ENCODE results near the gene HNF4A.
"Not testable (repeated sequence)": the region's sequence is repeated elsewhere in the genome, so short reads cannot be mapped to it uniquely, and the experiment has no call there.

HNF4A gene

GRCh38 chr20:44355498-44356352 lies at the start of gene HNF4A:
Gene HNF4A, plus strand, starts transcription at chr20:44355699. Its CDS starts 106 bp downstream, at chr20:44355805.
- Histone ChIP-seq H3K36me3 (ENCODE audit: insufficient read depth, low read length) (no peaks in the 10 kb centered on the region), H2AFZ (ENCODE audit: low read length, unreplicated experiment) (no peak within 1 kb of the TSS), H3K27me3 (ENCODE audit: insufficient read depth, low read length) (peaks cover 47% of the 10 kb centered on the region), H3K79me2 (ENCODE audit: control insufficient read depth, insufficient read depth, low read length, unreplicated experiment) (no peaks in the 10 kb centered on the region), H3K4me1 (ENCODE audit: control insufficient read depth, insufficient read depth, low read length, unreplicated experiment) (no peaks in the 10 kb centered on the region), H3K4me3 (ENCODE audit: low read depth, low read length) (no peak within 1 kb of the TSS), H3K27ac (ENCODE audit: low read depth, low read length) (no peak within 1 kb of the TSS)

DNA sequence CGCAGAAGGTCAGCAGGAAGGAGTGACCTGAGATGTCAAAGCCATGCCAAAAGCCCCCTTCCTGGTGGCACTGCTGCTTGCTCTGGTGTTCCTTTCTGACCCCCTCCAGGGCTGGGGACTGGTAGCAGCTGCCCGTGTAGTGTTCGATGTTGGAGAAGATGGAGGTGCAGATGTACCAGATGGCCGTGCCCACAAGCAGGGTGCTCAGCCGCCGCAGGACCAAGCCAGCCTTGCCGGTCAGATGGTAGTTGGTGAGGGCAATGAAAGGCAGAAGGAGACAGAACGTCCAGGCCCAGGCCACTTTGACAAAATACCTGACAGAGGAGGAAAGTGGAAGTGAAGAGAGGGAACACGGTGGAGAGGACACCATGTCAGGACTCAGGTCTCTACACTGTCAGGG lies 48.6 kb upstream of the HNF4A start:
- H3K36me3 ChIP-seq (ENCODE audit: insufficient read depth, low read length), result no peaks in the 10 kb centered on the region
- H2AFZ ChIP-seq (ENCODE audit: low read length, unreplicated experiment), result no peak overlapping the region
- H3K4me3 ChIP-seq (ENCODE audit: low read depth, low read length), result no peak overlapping the region
- H3K4me1 ChIP-seq (ENCODE audit: control insufficient read depth, insufficient read depth, low read length, unreplicated experiment), result peaks cover 5% of the 10 kb centered on the region
- H3K79me2 ChIP-seq (ENCODE audit: control insufficient read depth, insufficient read depth, low read length, unreplicated experiment), result no peaks in the 10 kb centered on the region
- H3K27me3 ChIP-seq (ENCODE audit: insufficient read depth, low read length), result no peaks in the 10 kb centered on the region
- no peak overlapping the region for H3K27ac ChIP-seq (ENCODE audit: low read depth, low read length)

DNA sequence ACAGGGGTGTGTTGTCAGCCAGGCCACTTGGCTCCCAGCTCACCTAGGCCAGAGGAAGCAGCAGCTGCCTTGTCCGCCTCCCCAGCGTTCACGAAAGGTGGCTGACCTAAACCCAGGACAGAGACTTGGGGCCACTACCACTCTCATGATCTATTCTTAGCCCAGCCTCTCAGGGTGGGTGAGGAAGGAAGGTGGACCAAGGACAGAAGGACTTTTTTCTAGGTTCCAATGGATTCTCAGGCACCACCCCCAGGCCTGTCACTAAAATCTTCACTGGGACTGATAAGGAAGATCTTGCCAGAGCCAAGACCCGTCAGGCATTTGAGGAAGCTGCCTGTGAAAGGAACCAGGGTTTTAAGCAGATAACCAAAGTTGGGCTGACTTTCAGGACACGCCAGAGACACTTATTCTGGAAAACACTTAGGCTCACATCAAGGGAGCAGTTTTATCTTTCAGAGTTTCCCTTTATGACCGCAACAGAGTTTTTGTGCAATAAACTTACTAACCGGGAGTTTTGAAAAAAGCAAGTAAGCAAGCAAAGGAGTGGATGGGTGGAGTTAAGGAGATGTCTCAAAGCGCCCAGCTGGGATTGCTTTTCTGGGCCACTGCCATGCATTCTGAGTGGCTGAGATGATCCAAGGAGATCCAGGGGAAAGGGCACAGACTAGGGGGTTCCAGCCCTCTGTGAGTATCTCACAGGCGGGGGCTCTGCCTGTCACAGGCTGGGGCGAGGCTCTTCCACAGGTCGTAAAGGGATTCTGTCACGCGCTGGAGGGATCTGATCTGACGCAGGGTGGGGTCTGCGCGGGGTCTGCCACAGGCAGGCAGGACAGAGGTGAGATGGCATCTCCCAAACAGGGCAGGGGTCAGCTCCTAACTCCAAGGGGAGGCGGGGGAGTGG lies 45.5 kb upstream of the HNF4A start:
- Histone ChIP-seq H3K79me2 (ENCODE audit: control insufficient read depth, insufficient read depth, low read length, unreplicated experiment) (no peaks in the 10 kb centered on the region), H3K36me3 (ENCODE audit: insufficient read depth, low read length) (no peaks in the 10 kb centered on the region), H3K27me3 (ENCODE audit: insufficient read depth, low read length) (no peaks in the 10 kb centered on the region), H3K27ac (ENCODE audit: low read depth, low read length) (peak overlapping the region; percentile 19; the same call in 1 of the 2 replicates), H3K4me3 (ENCODE audit: low read depth, low read length) (peak overlapping the region; percentile 83), H2AFZ (ENCODE audit: low read length, unreplicated experiment) (peak overlapping the region; percentile 79), H3K4me1 (ENCODE audit: control insufficient read depth, insufficient read depth, low read length, unreplicated experiment) (peaks cover 5% of the 10 kb centered on the region)

DNA sequence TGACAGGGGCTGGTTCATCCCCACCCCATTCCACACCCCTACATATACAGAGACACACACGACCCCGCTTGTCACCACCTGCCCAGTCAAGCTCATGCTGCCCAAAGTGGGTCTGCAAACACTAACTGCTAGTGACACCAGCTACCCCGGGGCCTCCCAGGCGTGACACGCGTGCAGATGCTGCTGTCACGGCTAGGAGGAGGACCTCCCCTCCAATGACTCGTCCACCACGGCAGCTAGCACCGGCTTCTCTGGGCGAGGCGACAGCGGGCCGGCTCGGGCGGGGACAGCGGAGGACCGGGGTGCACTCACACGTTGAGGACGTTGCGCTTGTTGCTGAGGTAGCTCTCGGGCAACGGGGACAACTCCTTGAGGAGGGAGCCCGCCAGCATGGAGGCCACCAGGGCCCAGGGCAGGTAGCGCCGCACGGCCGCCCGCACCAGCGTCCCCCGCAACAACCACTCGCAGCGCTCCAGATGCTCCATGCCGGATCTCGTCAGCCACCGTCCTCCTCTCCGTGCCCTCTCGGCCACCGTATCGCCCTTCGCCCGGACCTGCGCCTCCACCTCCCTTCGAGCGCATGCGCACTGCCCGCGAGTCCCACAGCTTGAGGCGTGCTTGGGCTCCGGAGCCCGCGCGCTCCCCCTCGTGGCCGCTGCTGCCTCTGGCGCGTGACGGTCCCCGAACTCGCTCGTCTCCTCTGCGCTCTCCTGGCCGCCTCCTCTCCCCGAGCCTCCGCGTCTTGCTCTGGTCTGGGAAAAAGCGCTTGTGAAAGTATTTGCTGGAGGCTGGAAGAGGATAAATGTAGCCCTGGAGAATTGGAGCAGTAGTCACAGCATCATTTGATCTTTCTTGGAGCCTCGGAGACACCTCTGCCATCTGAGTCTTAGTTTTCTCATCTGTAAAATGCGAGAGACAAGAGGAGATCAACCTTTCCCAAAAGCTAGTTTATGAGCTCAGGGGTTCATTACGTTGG lies 44.5 kb upstream of the HNF4A start, which contains the start of gene FITM2:
Gene FITM2, minus strand, starts transcription at position 539 of the 976 bp plus-strand sequence. Its CDS starts 54 bp downstream, at position 485.
- H3K4me3 ChIP-seq (ENCODE audit: low read depth, low read length), result peak within 1 kb of the TSS; percentile 83
- H2AFZ ChIP-seq (ENCODE audit: low read length, unreplicated experiment), result peak within 1 kb of the TSS; percentile 79
- H3K27ac ChIP-seq (ENCODE audit: low read depth, low read length), result peak within 1 kb of the TSS; percentile 19; the same call in 1 of the 2 replicates
- no peaks in the 10 kb centered on the region for H3K36me3 ChIP-seq (ENCODE audit: insufficient read depth, low read length)
- no peaks in the 10 kb centered on the region for H3K79me2 ChIP-seq (ENCODE audit: control insufficient read depth, insufficient read depth, low read length, unreplicated experiment)
- peaks cover 5% of the 10 kb centered on the region for H3K4me1 ChIP-seq (ENCODE audit: control insufficient read depth, insufficient read depth, low read length, unreplicated experiment)
- no peaks in the 10 kb centered on the region for H3K27me3 ChIP-seq (ENCODE audit: insufficient read depth, low read length)

DNA sequence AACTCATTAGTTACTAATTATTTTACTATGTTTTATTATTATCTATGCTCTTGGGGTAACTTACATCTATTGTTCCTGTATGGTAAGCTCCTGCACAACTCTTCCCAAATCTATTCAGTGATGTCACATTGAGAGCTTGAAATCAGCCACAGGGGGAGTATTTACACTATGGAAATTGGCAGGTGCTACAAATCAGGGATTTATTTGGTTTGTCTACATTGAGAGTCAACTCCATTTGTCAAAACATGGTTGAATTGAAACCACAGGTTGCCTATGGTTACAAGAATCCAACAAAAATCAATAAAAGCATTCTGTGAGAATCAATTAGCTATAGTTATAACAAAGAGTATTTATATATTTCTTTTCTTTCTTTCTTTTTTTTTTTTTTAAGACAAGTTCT lies 40.6 kb upstream of the HNF4A start:
- no peak overlapping the region for H3K27ac ChIP-seq (ENCODE audit: low read depth, low read length)
- H3K27me3 ChIP-seq (ENCODE audit: insufficient read depth, low read length), result 0 out of 2 replicates have a peak, but pooled peaks cover 9% of the 10 kb centered on the region
- no peak overlapping the region for H3K4me3 ChIP-seq (ENCODE audit: low read depth, low read length)
- no peak overlapping the region for H2AFZ ChIP-seq (ENCODE audit: low read length, unreplicated experiment)
- peaks cover 1% of the 10 kb centered on the region for H3K4me1 ChIP-seq (ENCODE audit: control insufficient read depth, insufficient read depth, low read length, unreplicated experiment)
- no peaks in the 10 kb centered on the region for H3K36me3 ChIP-seq (ENCODE audit: insufficient read depth, low read length)
- no peaks in the 10 kb centered on the region for H3K79me2 ChIP-seq (ENCODE audit: control insufficient read depth, insufficient read depth, low read length, unreplicated experiment)

DNA sequence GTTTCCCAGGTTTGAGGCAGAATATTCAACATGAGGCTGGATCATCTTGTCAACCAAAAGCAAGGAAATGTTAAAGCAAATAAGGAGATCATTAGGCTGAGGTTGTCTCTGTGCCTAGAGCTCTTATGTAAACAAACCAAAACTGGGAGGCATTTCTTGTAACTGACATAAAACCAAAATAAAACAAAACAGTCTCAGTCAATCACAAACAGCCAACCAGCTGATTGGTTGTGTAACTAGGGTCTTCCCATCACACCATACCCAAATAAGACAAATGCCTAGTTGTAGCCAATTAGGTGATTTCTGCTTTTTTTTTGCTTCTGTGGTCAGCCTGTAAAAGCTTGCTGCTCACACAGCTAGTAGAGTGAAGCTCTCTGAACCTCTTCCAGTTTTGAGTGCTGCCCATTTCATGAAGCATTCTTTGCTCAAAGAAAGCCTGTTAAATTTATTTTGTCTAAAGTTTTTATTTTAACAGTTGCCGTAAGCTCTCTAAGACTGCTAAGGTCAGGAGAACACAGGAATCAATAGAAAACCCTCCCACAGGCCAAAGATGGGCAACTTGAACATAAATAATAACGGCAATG lies 35.6 kb upstream of the HNF4A start:
- Histone ChIP-seq H3K79me2 (ENCODE audit: control insufficient read depth, insufficient read depth, low read length, unreplicated experiment) (no peaks in the 10 kb centered on the region), H3K36me3 (ENCODE audit: insufficient read depth, low read length) (no peaks in the 10 kb centered on the region), H2AFZ (ENCODE audit: low read length, unreplicated experiment) (no peak overlapping the region), H3K27me3 (ENCODE audit: insufficient read depth, low read length) (0 out of 2 replicates have a peak, but pooled peaks cover 9% of the 10 kb centered on the region), H3K27ac (ENCODE audit: low read depth, low read length) (no peak overlapping the region), H3K4me1 (ENCODE audit: control insufficient read depth, insufficient read depth, low read length, unreplicated experiment) (no peaks in the 10 kb centered on the region), H3K4me3 (ENCODE audit: low read depth, low read length) (no peak overlapping the region)

- H3K4me3 ChIP-seq (ENCODE audit: low read depth, low read length), result no peak overlapping the region
- no peaks in the 10 kb centered on the region for H3K79me2 ChIP-seq (ENCODE audit: control insufficient read depth, insufficient read depth, low read length, unreplicated experiment)
- H3K27me3 ChIP-seq (ENCODE audit: insufficient read depth, low read length), result no peaks in the 10 kb centered on the region
- H3K36me3 ChIP-seq (ENCODE audit: insufficient read depth, low read length), result no peaks in the 10 kb centered on the region
- no peak overlapping the region for H3K27ac ChIP-seq (ENCODE audit: low read depth, low read length)
- H2AFZ ChIP-seq (ENCODE audit: low read length, unreplicated experiment), result no peak overlapping the region
- no peaks in the 10 kb centered on the region for H3K4me1 ChIP-seq (ENCODE audit: control insufficient read depth, insufficient read depth, low read length, unreplicated experiment)
Measured at GRCh38 chr20:44324343-44324742, 31.2 kb upstream of the HNF4A start.

DNA sequence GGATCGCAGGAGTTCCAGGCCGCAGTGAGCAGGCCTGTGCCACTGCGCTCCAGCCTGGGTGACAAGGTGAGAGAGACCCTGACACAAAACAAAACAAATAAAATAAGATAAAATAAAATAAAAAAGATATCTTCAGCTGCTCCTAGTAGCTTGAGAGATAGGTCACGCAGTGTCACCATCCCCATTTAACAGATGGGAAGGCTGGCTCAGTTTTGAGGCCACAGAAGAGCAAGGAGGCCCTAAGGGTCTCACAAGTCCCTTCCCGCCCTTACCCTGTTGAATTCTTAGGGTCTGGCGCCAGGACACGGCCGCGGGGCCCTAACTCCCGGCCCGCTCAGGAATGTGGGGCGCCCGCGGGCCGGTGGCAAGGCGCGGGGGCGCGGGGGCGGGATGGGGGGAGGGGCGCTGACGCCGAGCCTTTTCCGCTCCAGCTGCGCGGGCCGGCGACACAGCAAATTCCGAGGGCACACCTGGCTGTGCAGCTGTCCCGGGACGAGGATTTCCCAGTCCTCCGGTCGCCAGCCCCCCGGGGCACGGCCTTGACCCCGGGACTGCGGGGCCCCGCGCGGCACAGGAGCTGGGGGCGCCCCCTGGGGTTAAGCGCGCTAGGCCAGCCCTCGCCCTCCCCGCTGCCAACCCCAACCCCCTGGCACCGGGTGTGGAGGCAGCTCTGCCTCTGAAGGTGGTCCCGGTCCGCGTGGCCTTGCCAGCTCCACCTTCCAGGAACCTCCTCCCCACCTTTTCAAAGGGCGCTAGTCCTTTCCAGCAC lies 28.9 kb upstream of the HNF4A start:
- no peak overlapping the region for H3K27ac ChIP-seq (ENCODE audit: low read depth, low read length)
- no peaks in the 10 kb centered on the region for H3K4me1 ChIP-seq (ENCODE audit: control insufficient read depth, insufficient read depth, low read length, unreplicated experiment)
- peak overlapping the region; percentile 68 for H3K4me3 ChIP-seq (ENCODE audit: low read depth, low read length)
- H2AFZ ChIP-seq (ENCODE audit: low read length, unreplicated experiment), result peak overlapping the region; percentile 75
- no peaks in the 10 kb centered on the region for H3K79me2 ChIP-seq (ENCODE audit: control insufficient read depth, insufficient read depth, low read length, unreplicated experiment)
- H3K27me3 ChIP-seq (ENCODE audit: insufficient read depth, low read length), result no peaks in the 10 kb centered on the region
- no peaks in the 10 kb centered on the region for H3K36me3 ChIP-seq (ENCODE audit: insufficient read depth, low read length)

DNA sequence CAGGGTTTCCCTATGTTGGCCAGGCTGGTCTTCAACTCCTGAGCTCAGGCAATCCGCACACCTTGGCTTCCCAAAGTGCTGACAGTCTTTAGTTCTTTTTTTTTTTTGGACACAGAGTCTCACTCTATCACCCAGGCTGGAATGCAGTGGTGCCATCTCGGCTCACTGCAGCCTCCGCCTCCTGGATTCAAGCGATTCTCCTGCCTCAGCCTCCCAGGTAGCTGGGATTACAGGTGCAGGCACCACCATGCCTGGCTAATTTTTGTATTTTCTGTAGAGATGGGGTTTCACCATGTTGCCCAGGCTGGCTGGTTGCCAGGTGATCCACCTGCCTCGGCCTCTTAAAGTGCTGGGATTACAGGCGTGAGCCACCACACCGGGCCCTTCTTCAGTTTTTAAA lies 27.8 kb upstream of the HNF4A start:
- H3K36me3 ChIP-seq (ENCODE audit: insufficient read depth, low read length); H3K27ac ChIP-seq (ENCODE audit: low read depth, low read length); H3K4me3 ChIP-seq (ENCODE audit: low read depth, low read length); H3K79me2 ChIP-seq (ENCODE audit: control insufficient read depth, insufficient read depth, low read length, unreplicated experiment); H3K27me3 ChIP-seq (ENCODE audit: insufficient read depth, low read length); H3K4me1 ChIP-seq (ENCODE audit: control insufficient read depth, insufficient read depth, low read length, unreplicated experiment); H2AFZ ChIP-seq (ENCODE audit: low read length, unreplicated experiment): not testable (repeated sequence)
